HT1080 (cell line): ENCODE measurements around the gene OR7A10. TPM values are rescaled to one million over a fixed set of nuclear protein-coding genes. Genes with fewer than 3 reads are reported as not detected.
"Not testable (repeated sequence)": the region's sequence is repeated elsewhere in the genome, so short reads cannot be mapped to it uniquely, and the experiment has no call there.

ENCODE experiments used
- DNase-seq: peaks from one replicate; pipeline ENCODE4 v3.0.0-alpha.2; 2015; ENCODE audit warnings: low read depth
- small RNA-seq: library from RNA; depleted of rRNA; stranded (forward); fragments of <200 nt; gene quantifications from one replicate; pipeline ENCODE3, GENCODE V24; 2014
- total RNA-seq: library from RNA; depleted of rRNA; stranded (reverse); fragments of >200 nt; shearing (Covaris generic); gene quantifications from 2 replicates; pipeline ENCODE4 v1.2.3, GENCODE V29; 2014; rRNA removed

Gene OR7A10
- total RNA-seq, 1 experiment from 2014 or later = not detected

DNA sequence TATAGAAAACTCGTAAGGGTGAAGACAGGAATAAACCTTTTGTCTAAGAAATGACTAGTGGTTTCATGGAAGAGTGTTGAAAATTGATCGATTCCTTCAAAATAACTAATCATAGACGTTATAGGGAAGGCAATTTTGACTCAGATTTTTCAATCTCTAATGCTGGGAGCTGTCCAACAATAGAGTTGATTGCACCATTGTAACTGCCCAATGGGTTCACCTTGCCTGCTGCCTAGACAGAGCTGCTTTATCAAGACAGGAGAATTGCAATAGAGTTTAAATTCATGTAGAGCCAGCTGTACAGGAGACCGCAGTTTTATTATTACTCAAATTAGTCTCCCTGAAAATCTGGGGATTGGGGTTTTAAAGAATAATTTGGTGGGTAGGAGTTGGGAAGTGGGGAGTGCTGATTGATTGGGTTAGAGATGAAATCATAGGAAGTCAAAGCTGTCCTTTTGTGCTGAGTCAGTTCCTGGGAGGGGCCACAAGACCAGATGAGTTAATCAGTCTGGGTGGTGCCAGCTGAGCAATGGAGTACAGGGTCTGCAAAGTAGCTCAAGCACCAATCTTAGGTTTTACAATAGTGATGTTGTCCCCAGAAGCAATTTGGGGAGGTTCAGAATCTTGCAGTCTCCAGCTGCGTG, 53.5 kb downstream of the OR7A10 start:
- peak; percentile 40 for DNase-seq

DNA sequence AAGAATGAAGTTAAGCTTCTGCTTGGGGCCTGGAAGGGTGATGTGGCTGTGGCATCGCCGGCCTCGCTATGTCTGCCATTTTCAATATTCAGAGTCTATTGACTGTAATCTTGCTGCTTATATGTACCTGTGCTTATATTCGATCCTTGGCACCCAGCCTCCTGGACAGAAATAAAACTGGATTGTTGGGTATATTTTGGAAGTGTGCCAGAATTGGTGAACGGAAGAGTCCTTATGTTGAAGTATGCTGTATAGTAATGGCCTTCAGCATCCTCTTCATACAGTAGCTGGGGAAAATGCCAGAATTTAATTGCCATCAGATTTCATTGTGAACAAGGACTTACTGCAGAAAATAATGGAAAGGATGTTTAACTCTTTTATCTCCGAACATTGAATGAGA, 56.5 kb downstream of the OR7A10 start:
- not testable (repeated sequence) for DNase-seq

Small RNA genes within 50 kb of the gene (small RNA-seq; reads per million reads assigned to genes)
- 0.07 reads per million for gene AC005255.1
- gene OR7A18P = not detected

Other genes with a start within 250 kb of the OR7A10 start
- gene ADGRE3, start 174.1 kb downstream of the OR7A10 start, total RNA-seq = not detected in 2 replicates
- 7.9 TPM in 2 replicates for gene ZNF333, start 158.9 kb downstream of the OR7A10 start, total RNA-seq
- gene ADGRE2, start 70.4 kb downstream of the OR7A10 start, total RNA-seq = not detected in 2 replicates
- gene OR7A5, start 13.7 kb downstream of the OR7A10 start, total RNA-seq = not detected in 2 replicates
- gene OR7C1, start 13.7 kb downstream of the OR7A10 start, total RNA-seq = not detected in 2 replicates
- not detected in 2 replicates for gene OR7A17, start 37.2 kb upstream of the OR7A10 start, total RNA-seq
- not detected in 2 replicates for gene OR7C2, start 92.6 kb upstream of the OR7A10 start, total RNA-seq
- gene SLC1A6, start 130.9 kb upstream of the OR7A10 start, total RNA-seq = not detected in 2 replicates
- gene CASP14, start 200.6 kb upstream of the OR7A10 start, total RNA-seq = 0.11 TPM in 1 of 2 replicates, not detected in the other
- gene OR1I1, start 233.3 kb upstream of the OR7A10 start, total RNA-seq = not detected in 2 replicates